ENCODE measurements around the gene SULT1C4. TPM values are rescaled to one million over a fixed set of nuclear protein-coding genes. Genes with fewer than 3 reads are reported as not detected.

SULT1C4 gene
- total and polyA plus RNA-seq, 2 experiments from 2014 or later, result 17.3 to 17.8 TPM

GRCh38 chr2:108390340-108390739 lies 12.6 kb downstream of the SULT1C4 start:
- Histone ChIP-seq H2AFZ (no peak overlapping the region), H3K27ac (no peak overlapping the region), H4K20me1 (ENCODE audit: insufficient read depth, poor library complexity, severe bottlenecking) (no peaks in the 10 kb centered on the region), H3K9me3 (ENCODE audit: low read depth) (peaks cover 4% of the 10 kb centered on the region), H3K27me3 (no peaks in the 10 kb centered on the region), H3K9me2 (replicated peaks; ENCODE audit: insufficient read depth) (no peaks in the 10 kb centered on the region), H3K4me1 (ENCODE audit: insufficient read depth) (no peaks in the 10 kb centered on the region), H3K79me2 (no peaks in the 10 kb centered on the region), H3K36me3 (replicated peaks; ENCODE audit: insufficient read depth, low read depth) (no peaks in the 10 kb centered on the region), H3K4me2 (no peak overlapping the region), H3K4me3 (no peak overlapping the region)
- no peak for DNase-seq (ENCODE audit: low spot score)
- no peak for TF ChIP-seq EZH2phosphoT487 (IDR thresholded peaks at IDR 0.05; ENCODE audit: low read depth, severe bottlenecking, unreplicated experiment)
- TF ChIP-seq EZH2 (IDR thresholded peaks at IDR 0.05; ENCODE audit: borderline replicate concordance), result no peak
- TF ChIP-seq, protein P1, sequence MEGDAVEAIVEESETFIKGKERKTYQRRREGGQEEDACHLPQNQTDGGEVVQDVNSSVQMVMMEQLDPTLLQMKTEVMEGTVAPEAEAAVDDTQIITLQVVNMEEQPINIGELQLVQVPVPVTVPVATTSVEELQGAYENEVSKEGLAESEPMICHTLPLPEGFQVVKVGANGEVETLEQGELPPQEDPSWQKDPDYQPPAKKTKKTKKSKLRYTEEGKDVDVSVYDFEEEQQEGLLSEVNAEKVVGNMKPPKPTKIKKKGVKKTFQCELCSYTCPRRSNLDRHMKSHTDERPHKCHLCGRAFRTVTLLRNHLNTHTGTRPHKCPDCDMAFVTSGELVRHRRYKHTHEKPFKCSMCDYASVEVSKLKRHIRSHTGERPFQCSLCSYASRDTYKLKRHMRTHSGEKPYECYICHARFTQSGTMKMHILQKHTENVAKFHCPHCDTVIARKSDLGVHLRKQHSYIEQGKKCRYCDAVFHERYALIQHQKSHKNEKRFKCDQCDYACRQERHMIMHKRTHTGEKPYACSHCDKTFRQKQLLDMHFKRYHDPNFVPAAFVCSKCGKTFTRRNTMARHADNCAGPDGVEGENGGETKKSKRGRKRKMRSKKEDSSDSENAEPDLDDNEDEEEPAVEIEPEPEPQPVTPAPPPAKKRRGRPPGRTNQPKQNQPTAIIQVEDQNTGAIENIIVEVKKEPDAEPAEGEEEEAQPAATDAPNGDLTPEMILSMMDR (IDR thresholded peaks at IDR 0.05; ENCODE audit: poor library complexity), result no peak
- 77% methylated on average over 2 of the region's 2 CpGs for WGBS (ENCODE audit: low lambda C conversion rate, missing lambda C conversion rate)

DNA sequence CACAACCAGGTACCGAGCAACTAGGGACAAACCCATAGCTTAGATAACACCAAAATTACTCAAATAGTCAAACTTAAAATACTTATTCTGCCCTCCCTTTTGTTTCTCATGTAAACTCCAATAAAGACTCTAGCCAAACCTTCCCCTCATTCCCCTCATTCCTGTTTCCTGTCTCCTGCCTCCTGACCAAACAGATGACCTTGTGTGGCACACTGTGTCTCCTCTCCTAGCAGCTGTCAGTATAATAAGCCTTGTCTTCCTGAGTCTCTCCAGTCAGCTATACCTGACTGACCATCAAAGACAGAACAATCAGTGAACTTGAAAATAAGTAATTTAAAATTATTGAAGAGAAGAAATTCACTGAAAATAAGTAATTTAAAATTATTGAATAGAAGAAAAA lies 14.3 kb downstream of the SULT1C4 start:
- no peak for TF ChIP-seq EZH2phosphoT487 (IDR thresholded peaks at IDR 0.05; ENCODE audit: low read depth, severe bottlenecking, unreplicated experiment)
- no peak for TF ChIP-seq EZH2 (IDR thresholded peaks at IDR 0.05; ENCODE audit: borderline replicate concordance)
- TF ChIP-seq, protein P1 (IDR thresholded peaks at IDR 0.05; ENCODE audit: poor library complexity), result no peak
- Histone ChIP-seq H4K20me1 (ENCODE audit: insufficient read depth, poor library complexity, severe bottlenecking) (no peaks in the 10 kb centered on the region), H3K4me2 (no peak overlapping the region), H3K4me1 (ENCODE audit: insufficient read depth) (no peaks in the 10 kb centered on the region), H3K79me2 (no peaks in the 10 kb centered on the region), H3K36me3 (replicated peaks; ENCODE audit: insufficient read depth, low read depth) (no peaks in the 10 kb centered on the region), H3K4me3 (no peak overlapping the region), H3K27me3 (no peaks in the 10 kb centered on the region), H3K9me2 (replicated peaks; ENCODE audit: insufficient read depth) (no peaks in the 10 kb centered on the region), H3K9me3 (ENCODE audit: low read depth) (peaks cover 4% of the 10 kb centered on the region), H2AFZ (no peak overlapping the region), H3K27ac (no peak overlapping the region)
- no peak for DNase-seq (ENCODE audit: low spot score)
- WGBS (ENCODE audit: low lambda C conversion rate, missing lambda C conversion rate), result 76% methylated on average over 1 of the region's 1 CpG

DNA sequence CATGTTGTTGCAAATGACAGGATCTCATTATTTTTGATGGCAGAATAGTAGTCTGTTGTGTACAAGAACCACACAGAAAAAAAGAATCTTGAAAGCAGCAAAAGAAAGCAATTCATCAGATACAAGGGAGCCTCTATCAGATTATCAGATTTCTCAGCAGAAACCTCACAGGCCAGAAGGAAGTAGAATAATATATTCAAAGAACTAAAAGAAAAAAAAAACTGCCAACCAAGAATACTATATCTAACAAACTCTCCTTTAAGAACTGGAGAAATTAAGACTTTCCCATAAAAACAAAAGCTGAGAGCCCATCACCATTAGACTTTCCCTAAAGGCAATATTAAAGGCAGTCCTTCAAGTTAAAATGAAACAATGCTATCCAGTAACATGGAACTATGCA lies 15.4 kb downstream of the SULT1C4 start:
- DNase-seq (ENCODE audit: low spot score), result no peak
- H4K20me1 ChIP-seq (ENCODE audit: insufficient read depth, poor library complexity, severe bottlenecking), result no peaks in the 10 kb centered on the region
- H3K4me2 ChIP-seq, result no peak overlapping the region
- no peak overlapping the region for H3K27ac ChIP-seq
- H2AFZ ChIP-seq, result no peak overlapping the region
- no peaks in the 10 kb centered on the region for H3K9me2 ChIP-seq (replicated peaks; ENCODE audit: insufficient read depth)
- no peaks in the 10 kb centered on the region for H3K79me2 ChIP-seq
- no peaks in the 10 kb centered on the region for H3K4me1 ChIP-seq (ENCODE audit: insufficient read depth)
- H3K36me3 ChIP-seq (replicated peaks; ENCODE audit: insufficient read depth, low read depth), result no peaks in the 10 kb centered on the region
- no peaks in the 10 kb centered on the region for H3K27me3 ChIP-seq
- no peak overlapping the region for H3K4me3 ChIP-seq
- TF ChIP-seq EZH2 (IDR thresholded peaks at IDR 0.05; ENCODE audit: borderline replicate concordance) (no peak), EZH2phosphoT487 (IDR thresholded peaks at IDR 0.05; ENCODE audit: low read depth, severe bottlenecking, unreplicated experiment) (no peak)
- TF ChIP-seq, protein P1 (IDR thresholded peaks at IDR 0.05; ENCODE audit: poor library complexity), result no peak
- peaks cover 4% of the 10 kb centered on the region for H3K9me3 ChIP-seq (ENCODE audit: low read depth)

DNA sequence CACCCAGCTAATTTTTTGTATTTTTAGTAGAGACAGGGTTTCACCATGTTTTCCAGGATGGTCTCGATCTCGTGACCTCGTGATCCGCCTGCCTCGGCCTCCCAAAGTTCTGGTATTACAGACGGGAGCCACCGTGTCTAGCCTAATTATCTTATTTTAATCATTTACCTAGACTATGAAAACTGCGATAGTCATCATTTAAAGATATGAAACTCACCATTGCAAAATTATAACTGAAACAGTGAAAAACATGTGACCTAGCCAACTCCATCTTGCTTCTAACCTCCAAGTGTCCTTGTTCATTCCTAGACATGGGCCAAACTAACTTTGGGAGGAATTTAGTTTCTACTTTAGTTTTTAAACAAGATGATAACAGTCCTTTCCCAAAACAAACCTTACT lies 17.4 kb downstream of the SULT1C4 start:
- 96% methylated on average over 8 of the region's 8 CpGs for WGBS (ENCODE audit: low lambda C conversion rate, missing lambda C conversion rate)
- TF ChIP-seq EZH2 (IDR thresholded peaks at IDR 0.05; ENCODE audit: borderline replicate concordance), result no peak
- TF ChIP-seq EZH2phosphoT487 (IDR thresholded peaks at IDR 0.05; ENCODE audit: low read depth, severe bottlenecking, unreplicated experiment), result no peak
- Histone ChIP-seq H4K20me1 (ENCODE audit: insufficient read depth, poor library complexity, severe bottlenecking) (no peaks in the 10 kb centered on the region), H3K79me2 (no peaks in the 10 kb centered on the region), H3K9me3 (ENCODE audit: low read depth) (peaks cover 4% of the 10 kb centered on the region), H3K9me2 (replicated peaks; ENCODE audit: insufficient read depth) (no peaks in the 10 kb centered on the region), H3K4me1 (ENCODE audit: insufficient read depth) (no peaks in the 10 kb centered on the region), H3K27me3 (no peaks in the 10 kb centered on the region), H3K4me3 (no peak overlapping the region), H3K4me2 (no peak overlapping the region), H3K36me3 (replicated peaks; ENCODE audit: insufficient read depth, low read depth) (no peaks in the 10 kb centered on the region), H2AFZ (no peak overlapping the region), H3K27ac (no peak overlapping the region)
- DNase-seq (ENCODE audit: low spot score), result no peak

Data from hepatocyte (in vitro differentiated cells).